ENCODE data around the gene ATG7.
"Not testable (repeated sequence)": the region's sequence is repeated elsewhere in the genome, so short reads cannot be mapped to it uniquely, and the experiment has no call there.

ATG7 gene

GRCh38 chr3:11558002-11558401 lies 285.8 kb downstream of the ATG7 start:
- no peak for DNase-seq

GRCh38 chr3:11558411-11558903 lies 286.3 kb downstream of the ATG7 start:
- no peak for DNase-seq

- DNase-seq: no peak
Observed at GRCh38 chr3:11558918-11559815, 287.0 kb downstream of the ATG7 start.

- DNase-seq: no peak
Observed at GRCh38 chr3:11559816-11560633, 287.8 kb downstream of the ATG7 start.

GRCh38 chr3:11560746-11561145 lies 288.5 kb downstream of the ATG7 start:
- no peak for DNase-seq

- no peak for DNase-seq
Observed at GRCh38 chr3:11562277-11562881, 290.2 kb downstream of the ATG7 start.

- DNase-seq: no peak
Observed at GRCh38 chr3:11563159-11563864, 291.1 kb downstream of the ATG7 start.

- no peak for DNase-seq
Observed at GRCh38 chr3:11563865-11564185, 291.6 kb downstream of the ATG7 start.

GRCh38 chr3:11564577-11565001 lies 292.4 kb downstream of the ATG7 start:
- DNase-seq: no peak

GRCh38 chr3:11565072-11565471 lies 292.9 kb downstream of the ATG7 start:
- no peak for DNase-seq

GRCh38 chr3:11565492-11565891 lies 293.3 kb downstream of the ATG7 start:
- DNase-seq: no peak

- no peak for DNase-seq
Observed at GRCh38 chr3:11565932-11566331, 293.7 kb downstream of the ATG7 start.

- no peak for DNase-seq
Observed at GRCh38 chr3:11566478-11566877, 294.3 kb downstream of the ATG7 start.

- no peak for DNase-seq
Observed at GRCh38 chr3:11566916-11567315, 294.7 kb downstream of the ATG7 start.

- no peak for DNase-seq
Observed at GRCh38 chr3:11567516-11568467, 295.6 kb downstream of the ATG7 start.

- no peak for DNase-seq
Observed at GRCh38 chr3:11568503-11569155, 296.4 kb downstream of the ATG7 start.

GRCh38 chr3:11569156-11569741 lies 297.1 kb downstream of the ATG7 start:
- no peak for DNase-seq

GRCh38 chr3:11570251-11570650 lies 298.1 kb downstream of the ATG7 start:
- DNase-seq: no peak

- no peak for DNase-seq
Observed at GRCh38 chr3:11570789-11571495, 298.7 kb downstream of the ATG7 start.

- not testable (repeated sequence) for DNase-seq
Observed at GRCh38 chr3:11572660-11573059, 300.5 kb downstream of the ATG7 start.

Data from activated T-cell treated with anti-CD3 and anti-CD28 coated beads, Interleukin-2, amount 50 U/mL, for 1 hour (primary cell).